HG03521 (cell line): ENCODE measurements around the gene SWAP70.
"Not testable (repeated sequence)": the region's sequence is repeated elsewhere in the genome, so short reads cannot be mapped to it uniquely, and the experiment has no call there.

ENCODE experiments used
- ATAC-seq: cut with Tn5 transposase; IDR thresholded peaks from one replicate; pipeline ENCODE4 v1.9.1; 2021; ENCODE audit warnings: mild to moderate bottlenecking, moderate library complexity; ENCODE audit not compliant: unreplicated experiment

Gene SWAP70

GRCh38 chr11:9689721-9690120 lies 25.8 kb downstream of the SWAP70 start:
- ATAC-seq, result peak; percentile 16

- ATAC-seq, result no peak
Measured at GRCh38 chr11:9691865-9692264, 28.0 kb downstream of the SWAP70 start.

GRCh38 chr11:9692691-9693090 lies 28.8 kb downstream of the SWAP70 start:
- ATAC-seq, result no peak

GRCh38 chr11:9693801-9694553 lies 30.1 kb downstream of the SWAP70 start:
- no peak for ATAC-seq

- ATAC-seq, result not testable (repeated sequence)
Measured at GRCh38 chr11:9695228-9695627, 31.4 kb downstream of the SWAP70 start.

- ATAC-seq, result no peak
Measured at GRCh38 chr11:9697766-9698165, 33.9 kb downstream of the SWAP70 start.

- ATAC-seq, result no peak
Measured at GRCh38 chr11:9700105-9700801, 36.4 kb downstream of the SWAP70 start.

GRCh38 chr11:9701799-9702198 lies 37.9 kb downstream of the SWAP70 start:
- no peak for ATAC-seq

- ATAC-seq, result no peak
Measured at GRCh38 chr11:9703280-9703679, 39.4 kb downstream of the SWAP70 start.

- ATAC-seq, result no peak
Measured at GRCh38 chr11:9704037-9704436, 40.2 kb downstream of the SWAP70 start.

- no peak for ATAC-seq
Measured at GRCh38 chr11:9704620-9705019, 40.7 kb downstream of the SWAP70 start.

- ATAC-seq, result not testable (repeated sequence)
Measured at GRCh38 chr11:9705361-9705760, 41.5 kb downstream of the SWAP70 start.

GRCh38 chr11:9708544-9708943 lies 44.7 kb downstream of the SWAP70 start:
- no peak for ATAC-seq

GRCh38 chr11:9710223-9710622 lies 46.3 kb downstream of the SWAP70 start:
- ATAC-seq, result no peak

- ATAC-seq, result no peak
Measured at GRCh38 chr11:9710852-9711251, 47.0 kb downstream of the SWAP70 start.

- ATAC-seq, result no peak
Measured at GRCh38 chr11:9711454-9712307, 47.8 kb downstream of the SWAP70 start.

- no peak for ATAC-seq
Measured at GRCh38 chr11:9714272-9714940, 50.5 kb downstream of the SWAP70 start.

- peak; percentile 82 for ATAC-seq
Measured at GRCh38 chr11:9716275-9717039, 52.6 kb downstream of the SWAP70 start.

- ATAC-seq, result no peak
Measured at GRCh38 chr11:9717040-9717357, 53.1 kb downstream of the SWAP70 start.

GRCh38 chr11:9717719-9718118 lies 53.8 kb downstream of the SWAP70 start:
- no peak for ATAC-seq
